ENCODE measurements around the gene GPR87. TPM values are rescaled to one million over a fixed set of nuclear protein-coding genes. Genes with fewer than 3 reads are reported as not detected.

GPR87 gene
- total RNA-seq, 1 donor from 2014 or later = 2.9 TPM

DNA sequence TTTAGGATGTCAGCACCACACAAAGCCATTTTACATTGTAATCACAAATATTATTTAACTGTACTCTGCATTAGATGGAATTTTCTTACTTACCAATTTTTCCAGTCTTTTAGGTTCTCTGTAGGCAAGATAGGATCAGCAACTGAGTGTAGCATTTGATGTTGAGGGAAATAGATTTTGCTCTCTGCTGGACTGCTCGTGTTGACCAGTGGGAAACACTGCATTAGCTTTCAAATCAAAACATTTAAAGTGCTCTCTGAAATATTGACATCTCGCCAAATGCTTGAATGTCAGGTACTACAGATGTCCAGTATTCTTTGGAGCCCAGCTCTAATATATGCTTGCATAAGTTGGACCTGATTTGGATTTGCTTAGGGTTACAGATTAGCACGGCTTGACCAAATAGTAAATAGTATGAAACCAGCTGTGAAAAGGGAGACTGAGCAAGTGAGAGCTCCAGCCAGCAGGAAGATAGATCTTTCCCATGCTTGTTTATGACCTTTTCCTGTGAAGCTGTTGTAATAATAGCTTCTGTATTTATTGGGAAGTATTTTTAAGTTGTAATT lies 67.8 kb downstream of the GPR87 start:
- Mint-ChIP-seq H3K4me1 (no peaks in the 10 kb centered on the region), H3K36me3 (no peaks in the 10 kb centered on the region), H3K4me3 (no peak overlapping the region), H3K9me3 (no peaks in the 10 kb centered on the region), H3K27me3 (ENCODE audit: low read depth) (peaks cover 12% of the 10 kb centered on the region), H3K27ac (no peak overlapping the region)
- DNase-seq (ENCODE audit: low spot score in 2 of 2, unreplicated experiment in 2 of 2) = no peak
- TF ChIP-seq CTCF (IDR thresholded peaks at IDR 0.05; ENCODE audit: unreplicated experiment) = no peak

Other genes with a start within 250 kb of the GPR87 start
- gene MED12L, start 231.2 kb downstream of the GPR87 start, total RNA-seq = 13.5 to 16.9 TPM (median 13.8 TPM) in 3 replicates
- not detected in 3 replicates for gene GPR171, start 113.6 kb downstream of the GPR87 start, total RNA-seq
- 0.11 TPM in 1 of 3 replicates, not detected in the others for gene P2RY14, start 38.3 kb downstream of the GPR87 start, total RNA-seq
- not detected in 3 replicates for gene P2RY13, start 12.7 kb upstream of the GPR87 start, total RNA-seq
- gene P2RY12, start 67.9 kb upstream of the GPR87 start, total RNA-seq = not detected in 3 replicates
- gene IGSF10, start 144.2 kb upstream of the GPR87 start, total RNA-seq = 5.1 to 6.0 TPM (median 5.6 TPM) in 3 replicates